HG02970 (cell line): ENCODE data around the gene PABPC4L.
"Not testable (repeated sequence)": the region's sequence is repeated elsewhere in the genome, so short reads cannot be mapped to it uniquely, and the experiment has no call there.

Source experiments
- ATAC-seq: cut with Tn5 transposase; IDR thresholded peaks from one replicate; pipeline ENCODE4 v1.9.1; 2021; ENCODE audit warnings: mild to moderate bottlenecking, moderate library complexity, moderate number of reproducible peaks; ENCODE audit not compliant: unreplicated experiment, low FRiP score

PABPC4L gene

GRCh38 chr4:134201216-134202161 lies at the start of gene PABPC4L:
Gene PABPC4L, minus strand, starts transcription at chr4:134201789. Its CDS starts 770 bp downstream, at chr4:134201019.
- ATAC-seq: no peak

DNA sequence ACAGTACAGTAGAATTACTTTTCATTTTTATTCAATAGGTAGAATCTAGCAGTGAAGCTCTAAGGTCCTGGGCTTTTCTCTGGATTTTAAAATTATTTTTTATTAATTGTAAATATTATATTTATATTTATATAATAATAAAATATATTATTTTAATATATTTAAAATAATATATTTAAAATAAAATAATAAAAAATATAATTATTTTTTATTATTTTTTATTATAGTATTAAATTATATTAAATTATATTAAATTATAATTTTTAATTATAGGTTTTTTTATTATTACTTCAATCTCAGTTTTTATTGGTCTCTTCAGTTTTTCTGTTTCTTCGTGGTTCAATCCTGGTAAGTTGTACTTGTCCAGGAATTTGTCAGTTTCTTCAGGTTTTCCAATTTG lies 49.7 kb upstream of the PABPC4L start:
- no peak for ATAC-seq

DNA sequence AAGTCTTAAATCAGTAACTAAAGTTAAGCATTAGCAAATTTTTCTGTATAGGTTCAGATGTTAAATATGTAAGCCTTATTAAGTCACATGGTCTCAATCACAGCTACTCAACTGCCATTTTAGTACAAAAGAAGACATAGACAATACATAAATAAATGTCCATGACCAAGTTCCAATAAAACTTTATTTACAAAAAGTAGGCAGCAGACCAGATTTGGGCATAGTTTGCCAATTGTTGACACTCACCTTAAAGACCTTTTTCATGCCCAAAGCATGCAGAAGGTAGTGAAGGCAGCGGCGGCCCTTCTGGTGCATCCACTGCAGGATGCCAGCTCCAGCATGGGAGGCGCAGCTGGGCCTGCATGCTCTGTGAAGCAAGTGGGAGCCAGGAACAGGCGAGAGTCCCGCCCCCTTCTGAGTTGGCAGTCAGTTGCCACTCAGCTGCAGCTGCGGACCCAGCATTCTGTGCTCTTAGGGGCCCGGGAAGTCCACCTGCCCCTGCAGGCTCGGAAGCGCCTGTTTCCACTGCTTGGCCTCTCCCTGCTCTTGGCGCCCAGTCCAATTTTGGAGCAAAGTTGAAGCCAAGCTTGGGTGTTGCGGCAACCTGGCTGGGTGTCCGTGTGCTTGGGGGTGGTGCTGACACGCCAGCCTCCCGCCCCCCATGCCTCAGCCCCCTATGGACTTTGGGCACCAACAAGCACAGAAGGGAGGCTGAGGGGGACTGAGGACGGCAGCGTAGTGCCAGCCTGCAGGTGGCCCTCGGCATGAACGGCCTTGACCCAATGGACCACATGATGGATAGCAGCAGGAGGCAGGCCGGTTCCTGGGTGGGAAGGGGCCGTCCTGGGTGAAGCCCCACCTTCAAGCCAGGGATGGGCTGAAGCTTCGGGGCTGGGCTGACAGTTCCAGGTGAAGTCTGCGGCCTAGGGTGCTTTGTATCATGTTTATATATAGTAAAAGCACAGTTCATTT lies 42.4 kb upstream of the PABPC4L start:
- ATAC-seq: no peak

DNA sequence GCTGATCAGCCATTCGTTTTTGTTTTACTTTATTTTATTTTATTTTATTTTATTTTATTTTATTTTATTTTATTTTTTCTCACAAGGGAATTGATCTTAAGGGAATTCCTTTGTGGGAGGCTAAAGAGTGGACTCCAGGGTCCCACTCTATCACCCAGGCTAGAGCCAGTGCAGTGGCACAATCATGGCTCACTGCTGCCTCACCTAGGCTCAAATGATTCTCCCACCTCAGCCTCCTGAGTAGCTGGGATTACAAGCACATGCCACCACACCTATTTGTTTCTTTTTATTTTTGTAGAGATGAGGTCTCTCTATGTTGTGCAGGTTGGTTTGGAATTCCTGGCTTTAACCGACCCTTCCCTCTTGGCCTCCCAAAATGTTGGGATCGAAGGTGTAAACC lies 17.5 kb upstream of the PABPC4L start:
- ATAC-seq: no peak

- ATAC-seq: no peak
Observed at GRCh38 chr4:134216411-134216810, 14.8 kb upstream of the PABPC4L start.

DNA sequence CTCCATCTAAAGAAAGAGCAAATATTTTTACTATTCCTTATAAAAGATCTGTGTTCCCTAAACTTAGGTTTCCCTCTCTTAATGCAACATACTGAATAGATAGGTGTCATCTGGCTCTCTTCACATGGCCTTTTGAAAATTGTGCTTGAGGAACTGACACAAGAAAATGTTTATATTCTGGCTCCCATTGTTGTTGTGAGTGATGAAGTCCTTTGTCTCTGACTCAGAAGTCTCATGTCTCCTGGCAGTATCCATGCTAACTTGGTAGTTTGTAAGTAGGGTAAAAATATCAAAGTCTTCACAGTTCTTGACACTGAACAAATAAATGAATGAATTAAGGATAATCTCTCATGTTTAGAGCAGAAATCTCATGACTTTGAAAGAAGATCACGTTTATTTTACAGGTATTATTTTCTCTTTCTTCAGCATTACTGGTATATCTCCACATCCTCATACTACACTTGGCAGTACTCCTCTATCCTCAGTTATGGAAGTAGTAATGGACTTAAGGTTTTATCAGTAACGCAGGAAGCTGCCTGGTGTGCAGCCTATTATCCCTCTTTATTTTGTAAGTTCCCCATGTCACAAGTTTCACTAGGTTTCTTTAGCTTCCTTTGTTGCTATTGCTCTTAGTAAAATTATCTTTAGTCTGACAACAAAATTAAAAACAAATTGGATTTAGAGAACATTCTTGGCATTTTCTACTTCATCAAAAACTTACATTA lies 14.2 kb upstream of the PABPC4L start:
- no peak for ATAC-seq

DNA sequence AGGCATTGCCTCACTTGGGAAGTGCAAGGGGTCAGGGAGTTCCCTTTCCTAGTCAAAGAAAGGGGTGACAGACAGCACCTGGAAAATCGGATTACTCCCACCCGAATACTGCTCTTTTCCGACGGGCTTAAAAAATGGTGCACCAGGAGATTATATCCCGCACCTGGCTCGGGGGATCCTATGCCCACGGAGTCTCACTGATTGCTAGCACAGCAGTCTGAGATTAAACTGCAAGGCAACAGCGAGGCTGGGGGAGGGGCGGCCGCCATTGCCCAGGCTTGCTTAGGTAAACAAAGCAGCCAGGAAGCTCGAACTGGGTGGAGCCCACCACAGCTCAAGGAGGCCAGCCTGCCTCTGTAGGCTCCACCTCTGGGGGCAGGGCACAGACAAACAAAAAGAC lies 6.4 kb upstream of the PABPC4L start:
- ATAC-seq: not testable (repeated sequence)

DNA sequence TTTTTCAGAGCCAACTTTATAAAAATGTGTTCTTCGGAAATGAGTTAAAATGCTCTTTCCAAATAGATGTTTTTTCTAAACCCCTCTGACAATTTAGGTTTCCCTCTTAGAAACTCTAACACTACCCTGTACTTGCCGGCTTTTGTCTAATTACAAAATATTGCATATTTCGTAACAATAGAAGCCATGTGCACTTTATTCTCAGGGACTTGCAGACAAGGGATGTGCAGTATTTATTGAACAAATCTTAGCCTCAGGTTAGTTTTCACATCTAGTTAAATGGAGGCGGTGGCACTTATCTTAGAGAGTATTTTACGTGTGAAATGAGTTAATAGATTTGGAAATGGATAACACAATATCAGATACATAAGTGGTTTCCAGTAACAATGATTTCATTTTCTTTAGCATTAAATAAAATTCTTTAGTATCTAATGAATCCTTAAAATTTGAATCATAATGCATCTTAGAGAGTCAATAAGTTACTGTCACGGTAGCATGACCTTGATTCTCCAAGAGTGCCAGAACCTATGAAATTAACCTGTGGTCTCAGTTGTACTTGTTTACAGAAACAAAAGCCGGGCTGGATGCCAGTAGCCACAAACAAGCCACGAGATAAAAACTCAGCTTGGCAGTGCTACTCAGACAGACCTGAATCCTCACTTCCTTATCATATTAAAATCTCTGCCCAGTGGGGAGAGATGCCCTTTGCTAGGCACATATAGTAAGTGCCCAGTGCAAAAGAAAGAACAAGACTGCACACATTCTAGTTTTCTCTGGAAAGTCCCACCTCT lies 772 bp upstream of the PABPC4L start:
- ATAC-seq: no peak

GRCh38 chr4:134200811-134201215 lies 776 bp downstream of the PABPC4L start:
- ATAC-seq: no peak

DNA sequence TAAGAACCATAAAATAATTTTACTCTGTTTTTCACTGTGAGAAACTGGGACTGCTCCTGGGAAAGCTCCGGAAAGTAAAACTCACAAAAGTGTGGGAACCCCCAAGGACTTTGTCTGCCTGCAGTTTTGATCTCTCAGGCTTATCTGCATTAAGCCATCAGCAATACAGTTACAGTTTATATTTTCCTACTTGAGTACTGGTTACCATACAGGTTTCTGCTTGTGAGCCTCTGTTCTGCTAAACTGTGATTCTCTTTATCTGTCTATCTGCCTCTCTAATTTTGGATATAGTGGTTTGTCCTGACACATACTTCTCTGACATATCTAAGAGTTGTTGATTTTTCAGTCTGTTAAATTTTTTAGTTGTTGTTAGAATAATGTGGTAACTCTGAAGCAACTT lies 11.6 kb downstream of the PABPC4L start:
- ATAC-seq: no peak

DNA sequence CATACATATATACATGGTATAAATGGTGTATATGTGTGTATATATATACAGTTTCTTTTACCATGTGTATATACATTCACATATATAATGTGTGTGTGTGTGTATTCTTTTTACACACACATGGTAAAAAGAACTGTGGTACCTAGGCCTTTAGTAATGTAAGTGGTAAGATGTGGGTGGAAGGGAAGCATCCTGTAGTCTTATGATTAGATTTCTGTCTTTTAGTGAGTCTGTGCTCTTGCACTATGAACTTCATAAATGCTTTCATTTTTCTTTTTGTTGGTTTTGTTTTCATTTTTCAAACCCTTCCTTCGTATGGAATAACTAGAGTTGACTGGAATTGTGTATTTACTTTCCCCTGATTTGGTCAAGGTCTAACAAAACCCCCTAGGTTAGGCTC lies 12.1 kb downstream of the PABPC4L start:
- ATAC-seq: no peak

GRCh38 chr4:134178706-134179105 lies 22.9 kb downstream of the PABPC4L start:
- no peak for ATAC-seq

DNA sequence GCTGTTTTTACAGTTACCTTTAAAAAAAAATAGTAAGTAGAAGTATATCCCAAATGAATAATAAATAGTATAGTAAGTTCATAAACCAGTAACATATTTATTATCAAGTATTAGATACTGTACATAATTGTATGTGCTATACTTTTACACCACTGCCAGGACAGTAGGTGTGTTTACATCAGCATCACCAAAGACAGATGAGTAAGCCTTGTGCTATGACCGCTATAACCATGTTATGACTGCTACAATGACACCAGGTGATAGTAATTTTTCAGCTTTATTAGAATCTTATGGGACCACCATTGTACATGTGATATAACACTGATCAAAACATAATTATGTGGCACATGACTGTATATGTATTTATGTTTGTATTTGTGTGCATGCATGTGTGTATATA lies 27.3 kb downstream of the PABPC4L start:
- ATAC-seq: no peak

DNA sequence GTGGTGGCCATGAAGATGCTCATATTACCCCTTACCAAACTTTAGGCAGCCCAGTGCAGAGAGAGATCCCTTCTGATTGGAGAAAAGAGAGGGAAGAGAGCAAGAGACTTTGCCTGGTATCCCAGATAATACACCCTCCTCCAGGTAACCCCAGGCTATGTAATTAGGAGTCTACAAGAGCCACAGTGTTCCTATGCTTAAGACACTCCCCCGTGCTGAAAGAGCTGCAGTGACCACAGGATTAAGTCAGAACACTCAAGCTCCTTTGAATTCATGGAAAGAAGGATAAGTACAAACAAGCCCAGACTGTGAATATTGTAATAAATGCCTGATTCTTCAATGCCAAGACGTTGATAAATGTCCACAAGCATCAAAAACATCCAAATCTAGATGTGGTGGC lies 41.4 kb downstream of the PABPC4L start:
- ATAC-seq: no peak

GRCh38 chr4:134154097-134154496 lies 47.5 kb downstream of the PABPC4L start:
- ATAC-seq: no peak

DNA sequence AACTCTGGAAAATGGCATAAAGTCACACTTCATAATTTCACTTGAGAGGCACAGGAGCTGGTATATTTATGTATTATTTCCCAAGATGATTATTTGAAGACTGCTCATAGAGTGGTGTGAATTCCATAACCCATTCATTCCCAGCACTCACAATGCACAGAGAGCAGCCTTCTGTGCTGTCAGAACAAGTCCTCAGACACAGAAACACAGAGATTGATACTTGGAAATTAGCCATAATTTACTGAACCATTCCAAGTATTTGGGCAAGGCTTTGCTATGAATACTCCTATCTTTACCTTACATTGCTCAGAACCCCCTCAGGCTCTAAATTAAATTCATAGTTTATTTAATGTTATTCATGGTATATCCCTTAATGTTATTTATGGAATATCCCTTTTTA lies 53.6 kb downstream of the PABPC4L start:
- ATAC-seq: no peak
